Measurements from ENCODE around the gene WIZ. TPM values are rescaled to one million over a fixed set of nuclear protein-coding genes. Genes with fewer than 3 reads are reported as not detected.

WIZ gene
- total and polyA plus RNA-seq, 2 of the 8 experiments (the other 6 are each of a cell fraction or from before 2014, with no cell fraction given), result 12.5 to 33.2 TPM

DNA sequence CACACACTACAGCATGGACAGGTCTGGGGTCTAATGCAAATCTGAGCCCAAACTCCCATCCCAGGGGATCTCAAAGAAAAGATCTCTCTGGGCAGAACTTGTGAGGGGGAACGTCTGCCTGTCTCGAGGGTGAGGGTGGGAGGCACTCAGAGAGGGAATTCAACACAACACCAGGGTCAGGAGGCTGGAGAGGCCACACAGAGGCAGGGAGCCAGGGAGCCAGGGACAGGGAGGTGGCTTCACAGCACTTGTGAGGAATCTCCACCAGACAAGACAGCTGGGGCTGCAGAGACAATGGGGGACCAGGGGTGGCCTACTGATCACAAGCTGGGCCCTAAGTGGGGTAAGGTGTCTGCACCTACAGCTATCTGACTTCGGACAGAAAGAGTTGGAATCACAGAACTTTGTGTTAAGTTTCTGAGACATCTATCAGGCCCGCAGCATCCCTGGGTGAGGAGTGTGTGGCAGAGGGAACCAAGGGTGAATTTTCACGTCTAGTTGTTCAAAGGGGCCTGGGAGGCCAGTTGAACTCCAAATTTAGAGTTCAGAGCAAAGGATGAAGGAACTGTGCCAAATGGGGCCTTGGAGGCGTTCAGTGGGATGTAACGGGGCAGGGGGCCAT, 18.2 kb downstream of the WIZ start (continued):
- no peak for TF ChIP-seq BCL11A (IDR thresholded peaks at IDR 0.05; ENCODE audit: low read depth in 2 of 2, low read length in 2 of 2)
- TF ChIP-seq EZH2 (IDR thresholded peaks at IDR 0.05; ENCODE audit: low read depth, low read length, severe bottlenecking), result no peak
- no peak for TF ChIP-seq SAP30 (IDR thresholded peaks at IDR 0.05; ENCODE audit: insufficient read depth, insufficient replicate concordance, low read length)
- no peak for TF ChIP-seq CTBP2 (IDR thresholded peaks at IDR 0.05; ENCODE audit: borderline replicate concordance, insufficient read depth, insufficient read length, low read length)
- no peak for TF ChIP-seq CEBPB (IDR thresholded peaks at IDR 0.05; ENCODE audit: low read depth, low read length)

Data from H1 (cell line).